ENCODE results near the gene TRIP10. TPM values are rescaled to one million over a fixed set of nuclear protein-coding genes. Genes with fewer than 3 reads are reported as not detected.

Gene TRIP10
- 31.2 and 35.2 TPM in 2 replicates for total RNA-seq

GRCh38 chr19:6739390-6739882 is at the start of gene TRIP10:
TRIP10 (plus strand) TSS chr19:6739680; CDS start chr19:6739762, 82 bp downstream.
- no peaks in the 10 kb centered on the region for H3K27me3 ChIP-seq (ENCODE audit: control insufficient read depth, insufficient read depth, low read length)
- no peak for TF ChIP-seq CTCF (IDR thresholded peaks at IDR 0.05; ENCODE audit: insufficient read depth, low read length, poor library complexity, severe bottlenecking)
- no peak for DNase-seq (ENCODE audit: low read depth)
- peaks cover 4% of the 10 kb centered on the region for H3K36me3 ChIP-seq (ENCODE audit: control insufficient read depth, insufficient read depth, low read length)
- peak within 1 kb of the TSS; percentile 90 for H3K4me3 ChIP-seq (ENCODE audit: low read depth, low read length)

- Histone ChIP-seq H3K27me3 (ENCODE audit: control insufficient read depth, insufficient read depth, low read length) (no peaks in the 10 kb centered on the region), H3K36me3 (ENCODE audit: control insufficient read depth, insufficient read depth, low read length) (no peaks in the 10 kb centered on the region), H3K4me3 (ENCODE audit: low read depth, low read length) (no peak overlapping the region)
- no peak for TF ChIP-seq CTCF (IDR thresholded peaks at IDR 0.05; ENCODE audit: insufficient read depth, low read length, poor library complexity, severe bottlenecking)
- no peak for DNase-seq (ENCODE audit: low read depth)
Observed at GRCh38 chr19:6690160-6690885, 49.2 kb upstream of the TRIP10 start.

- no peak for TF ChIP-seq CTCF (IDR thresholded peaks at IDR 0.05; ENCODE audit: insufficient read depth, low read length, poor library complexity, severe bottlenecking)
Observed at GRCh38 chr19:6691342-6691741, 48.1 kb upstream of the TRIP10 start.

GRCh38 chr19:6692027-6692426 is 47.5 kb upstream of the TRIP10 start:
- TF ChIP-seq CTCF (IDR thresholded peaks at IDR 0.05; ENCODE audit: insufficient read depth, low read length, poor library complexity, severe bottlenecking) = no peak
- no peak for DNase-seq (ENCODE audit: low read depth)
- Histone ChIP-seq H3K4me3 (ENCODE audit: low read depth, low read length) (no peak overlapping the region), H3K27me3 (ENCODE audit: control insufficient read depth, insufficient read depth, low read length) (no peaks in the 10 kb centered on the region), H3K36me3 (ENCODE audit: control insufficient read depth, insufficient read depth, low read length) (no peaks in the 10 kb centered on the region)

More at GRCh38 chr19:6691342-6691741, 48.1 kb upstream of the TRIP10 start:
- H3K36me3 ChIP-seq (ENCODE audit: control insufficient read depth, insufficient read depth, low read length) = no peaks in the 10 kb centered on the region
- no peaks in the 10 kb centered on the region for H3K27me3 ChIP-seq (ENCODE audit: control insufficient read depth, insufficient read depth, low read length)
- no peak for DNase-seq (ENCODE audit: low read depth)
- no peak overlapping the region for H3K4me3 ChIP-seq (ENCODE audit: low read depth, low read length)

GRCh38 chr19:6693056-6693471 is 46.4 kb upstream of the TRIP10 start:
- Histone ChIP-seq H3K4me3 (ENCODE audit: low read depth, low read length) (no peak overlapping the region), H3K36me3 (ENCODE audit: control insufficient read depth, insufficient read depth, low read length) (no peaks in the 10 kb centered on the region), H3K27me3 (ENCODE audit: control insufficient read depth, insufficient read depth, low read length) (no peaks in the 10 kb centered on the region)
- no peak for DNase-seq (ENCODE audit: low read depth)
- no peak for TF ChIP-seq CTCF (IDR thresholded peaks at IDR 0.05; ENCODE audit: insufficient read depth, low read length, poor library complexity, severe bottlenecking)

GRCh38 chr19:6693681-6694080 is 45.8 kb upstream of the TRIP10 start:
- H3K27me3 ChIP-seq (ENCODE audit: control insufficient read depth, insufficient read depth, low read length) = no peaks in the 10 kb centered on the region
- no peak for TF ChIP-seq CTCF (IDR thresholded peaks at IDR 0.05; ENCODE audit: insufficient read depth, low read length, poor library complexity, severe bottlenecking)
- no peak overlapping the region for H3K4me3 ChIP-seq (ENCODE audit: low read depth, low read length)
- no peak for DNase-seq (ENCODE audit: low read depth)
- no peaks in the 10 kb centered on the region for H3K36me3 ChIP-seq (ENCODE audit: control insufficient read depth, insufficient read depth, low read length)

All from kidney epithelial cell (primary cell).